SK-N-MC (cell line): Measurements from ENCODE around the gene LRBA.

Source experiments
- EZH2 ChIP-seq: fragments of 200-600 bp; sonication (generic); IDR thresholded peaks from one replicate; pipeline ENCODE4 v1.6.1; 2017; ENCODE audit warnings: antibody characterized with exemption
- POLR2AphosphoS5 ChIP-seq: IDR thresholded peaks from 2 replicates; pipeline ENCODE4 v1.6.1; 2012; ENCODE audit warnings: mild to moderate bottlenecking, low read depth, low read length, borderline replicate concordance

GRCh38 chr4:150585611-150586010 lies 429.5 kb downstream of the LRBA start:
- TF ChIP-seq POLR2AphosphoS5 (no peak), EZH2 (no peak)
